Measurements from ENCODE around the gene BCL11B.

The BCL11B gene

GRCh38 chr14:99257122-99257672 lies 14.8 kb downstream of the BCL11B start:
- FAIRE-seq (no peak), DNase-seq (ENCODE audit: insufficient read length, low spot score) (no peak)
- TF ChIP-seq, protein P1, sequence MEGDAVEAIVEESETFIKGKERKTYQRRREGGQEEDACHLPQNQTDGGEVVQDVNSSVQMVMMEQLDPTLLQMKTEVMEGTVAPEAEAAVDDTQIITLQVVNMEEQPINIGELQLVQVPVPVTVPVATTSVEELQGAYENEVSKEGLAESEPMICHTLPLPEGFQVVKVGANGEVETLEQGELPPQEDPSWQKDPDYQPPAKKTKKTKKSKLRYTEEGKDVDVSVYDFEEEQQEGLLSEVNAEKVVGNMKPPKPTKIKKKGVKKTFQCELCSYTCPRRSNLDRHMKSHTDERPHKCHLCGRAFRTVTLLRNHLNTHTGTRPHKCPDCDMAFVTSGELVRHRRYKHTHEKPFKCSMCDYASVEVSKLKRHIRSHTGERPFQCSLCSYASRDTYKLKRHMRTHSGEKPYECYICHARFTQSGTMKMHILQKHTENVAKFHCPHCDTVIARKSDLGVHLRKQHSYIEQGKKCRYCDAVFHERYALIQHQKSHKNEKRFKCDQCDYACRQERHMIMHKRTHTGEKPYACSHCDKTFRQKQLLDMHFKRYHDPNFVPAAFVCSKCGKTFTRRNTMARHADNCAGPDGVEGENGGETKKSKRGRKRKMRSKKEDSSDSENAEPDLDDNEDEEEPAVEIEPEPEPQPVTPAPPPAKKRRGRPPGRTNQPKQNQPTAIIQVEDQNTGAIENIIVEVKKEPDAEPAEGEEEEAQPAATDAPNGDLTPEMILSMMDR (IDR thresholded peaks at IDR 0.05; ENCODE audit: insufficient read depth, missing control alignments) = no peak

DNA sequence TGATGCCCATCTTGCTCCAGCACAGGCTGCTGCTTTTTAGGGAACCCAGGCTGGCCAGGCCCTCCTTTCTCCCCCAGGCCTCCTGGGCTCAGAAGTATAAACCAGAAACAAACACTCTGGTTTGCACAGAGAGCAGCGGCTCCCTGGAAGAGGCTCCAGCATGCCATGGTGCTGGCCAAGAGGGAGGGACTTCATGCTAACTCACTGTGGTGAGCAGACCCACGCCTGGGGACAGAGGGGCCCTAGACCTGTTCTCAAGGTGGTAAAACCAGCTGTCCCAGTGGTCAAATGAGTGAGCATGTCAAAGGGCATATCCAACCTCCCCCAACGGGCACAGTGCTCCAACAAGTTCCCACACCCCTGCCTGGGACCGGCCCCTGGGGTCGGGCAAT lies 15.5 kb downstream of the BCL11B start:
- TF ChIP-seq, protein P1 (IDR thresholded peaks at IDR 0.05; ENCODE audit: insufficient read depth, missing control alignments) = no peak
- no peak for FAIRE-seq
- DNase-seq (ENCODE audit: insufficient read length, low spot score) = no peak

DNA sequence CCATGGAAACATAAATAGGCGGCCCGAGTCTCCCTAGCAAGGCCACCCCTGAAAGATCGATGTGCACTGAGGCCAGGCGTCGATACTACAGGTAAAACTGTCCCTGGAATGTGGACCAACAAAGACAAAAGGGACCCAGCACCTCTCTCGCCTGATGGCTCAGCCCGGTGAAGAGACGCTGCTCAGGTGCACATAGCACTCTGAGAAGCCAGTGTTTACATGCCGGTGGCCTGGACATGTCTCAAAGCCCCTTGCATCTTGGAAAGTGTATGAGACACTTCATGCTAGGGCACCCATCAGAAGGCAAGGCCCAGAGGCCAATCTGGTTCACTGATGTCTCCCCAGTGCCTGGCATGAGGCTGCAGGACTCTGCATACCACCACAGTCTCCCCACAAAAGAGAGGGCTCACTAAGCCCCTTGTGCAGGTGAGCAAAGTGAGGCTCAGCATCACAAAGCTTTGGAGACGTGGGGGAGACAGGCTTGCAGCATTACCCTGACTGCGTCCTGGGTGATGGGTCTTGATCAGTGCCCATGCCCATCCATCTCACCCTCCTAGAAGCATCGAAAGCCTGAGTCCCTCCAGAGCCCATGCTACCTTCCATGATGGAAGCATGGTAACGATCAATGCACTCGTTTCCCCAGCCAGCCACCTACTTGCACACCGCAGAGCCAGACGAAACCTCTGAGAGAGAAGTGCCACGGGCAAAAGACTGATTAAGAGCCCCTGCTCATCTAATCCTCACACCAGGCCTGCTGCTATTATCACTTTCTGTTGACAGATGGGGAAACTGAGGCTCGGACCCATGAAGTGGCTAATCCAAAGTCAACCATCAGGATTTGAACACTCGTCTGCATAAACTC lies 16.1 kb downstream of the BCL11B start:
- no peak for FAIRE-seq
- TF ChIP-seq, protein P1 (IDR thresholded peaks at IDR 0.05; ENCODE audit: insufficient read depth, missing control alignments) = no peak

DNA sequence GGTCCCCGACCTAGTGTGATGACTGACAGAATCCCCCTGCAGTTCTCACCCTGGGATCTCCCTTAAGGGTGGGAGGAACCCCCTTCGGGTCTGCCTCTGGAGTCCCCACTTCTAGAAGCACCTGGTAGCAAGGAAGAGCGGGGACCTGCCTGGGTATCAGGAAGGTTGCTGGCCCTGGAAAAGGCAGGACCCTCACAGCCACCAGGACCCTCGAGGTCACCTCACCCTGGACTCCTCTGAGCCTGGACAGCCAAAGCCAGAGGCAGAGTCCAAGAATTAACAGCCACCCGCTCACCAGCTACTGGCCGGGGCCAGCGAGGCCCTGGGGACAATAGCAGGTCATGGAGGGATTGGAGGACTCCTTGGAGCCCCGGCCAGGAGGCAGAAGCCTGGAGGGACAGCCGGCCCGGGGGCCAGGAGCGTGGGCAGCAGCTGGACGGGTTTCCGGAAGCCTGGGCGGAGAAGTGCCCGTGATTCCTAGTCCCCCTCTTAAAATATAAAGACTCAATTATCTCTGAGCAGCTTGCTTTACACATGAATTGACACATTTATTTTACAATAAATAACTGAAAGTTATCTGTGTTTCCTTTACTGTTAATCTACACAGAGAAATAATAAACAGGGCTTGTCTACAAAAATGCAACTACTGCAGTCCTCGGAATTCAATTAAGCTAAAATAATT lies 17.5 kb downstream of the BCL11B start:
- DNase-seq (ENCODE audit: insufficient read length, low spot score) (no peak), FAIRE-seq (no peak)
- TF ChIP-seq, protein P1 (IDR thresholded peaks at IDR 0.05; ENCODE audit: insufficient read depth, missing control alignments) = no peak

More for the DNA sequence above, 16.1 kb downstream of the BCL11B start:
- DNase-seq (ENCODE audit: insufficient read length, low spot score) = no peak

DNA sequence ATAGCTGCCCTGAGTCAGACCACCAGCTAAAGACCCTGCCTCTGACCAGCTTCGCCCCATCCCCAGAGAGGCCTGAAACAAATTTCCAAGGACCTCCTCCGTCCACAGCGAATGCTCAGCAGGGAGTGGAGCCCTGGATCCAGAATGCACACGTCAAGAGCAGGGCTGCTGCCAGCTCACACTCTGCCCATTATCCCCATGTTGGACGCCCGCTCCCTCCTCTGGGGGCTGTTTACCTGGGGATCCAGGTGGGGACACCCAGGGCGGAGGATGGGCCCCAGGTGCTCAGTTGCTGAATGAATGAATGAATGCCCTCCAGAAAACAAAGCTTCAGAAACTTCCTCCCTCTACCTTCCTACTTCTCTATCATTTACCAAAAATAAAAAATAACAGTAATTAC lies 18.1 kb downstream of the BCL11B start:
- no peak for FAIRE-seq
- DNase-seq (ENCODE audit: insufficient read length, low spot score) = no peak
- TF ChIP-seq, protein P1 (IDR thresholded peaks at IDR 0.05; ENCODE audit: insufficient read depth, missing control alignments) = no peak

DNA sequence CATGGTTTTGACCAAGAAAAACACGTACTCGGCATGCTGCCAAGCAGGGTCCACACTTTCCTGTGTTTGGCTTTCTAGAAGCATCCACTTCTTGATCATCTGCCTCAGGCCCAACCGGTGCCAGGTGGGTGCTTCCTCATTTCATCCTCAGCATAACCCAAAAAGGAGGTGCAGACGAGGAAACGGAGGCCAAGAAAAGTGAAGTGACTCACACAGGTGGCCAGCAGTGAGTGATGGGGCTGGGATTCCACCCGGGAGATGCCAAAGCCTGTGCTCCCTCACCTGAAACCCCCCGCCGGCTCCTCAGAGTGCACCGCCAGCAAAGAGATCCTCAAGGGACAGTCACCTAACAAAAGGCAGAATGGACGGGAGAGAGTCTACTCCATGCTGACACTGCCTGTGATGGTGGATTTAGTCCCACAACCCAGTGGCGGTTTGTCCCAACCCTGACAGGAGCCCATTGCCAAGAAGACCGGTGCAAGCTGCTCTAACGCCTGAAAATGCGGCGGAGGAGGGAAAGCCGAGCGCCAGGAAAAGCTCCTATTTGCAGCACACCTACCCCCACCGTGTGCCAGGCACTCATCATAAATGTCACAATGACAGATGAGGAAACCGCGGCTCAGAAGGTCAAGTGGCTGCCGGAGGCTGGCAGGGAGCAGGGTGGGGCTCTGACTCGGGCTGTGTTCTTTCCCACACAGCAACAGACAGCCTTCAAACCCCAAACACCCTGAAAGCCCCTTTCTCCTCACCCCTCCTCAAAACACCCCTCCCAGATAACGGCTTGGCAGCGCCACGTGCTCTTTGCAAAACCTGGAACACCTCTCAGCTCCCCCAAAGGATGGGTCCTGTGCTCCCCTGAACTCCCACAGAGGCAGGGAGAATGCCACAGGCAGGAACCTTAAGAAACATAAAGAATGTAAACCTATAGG lies 18.8 kb downstream of the BCL11B start:
- FAIRE-seq (no peak), DNase-seq (ENCODE audit: insufficient read length, low spot score) (no peak)
- TF ChIP-seq, protein P1 (IDR thresholded peaks at IDR 0.05; ENCODE audit: insufficient read depth, missing control alignments) = no peak

Measured in D721Med (cell line).